NOMO-1 (cell line): Measurements from ENCODE around the gene HSPA1B.
"Not testable (repeated sequence)": the region's sequence is repeated elsewhere in the genome, so short reads cannot be mapped to it uniquely, and the experiment has no call there.

Experiments
- DNase-seq, 2 experiments: peaks; one replicate each; lab custom pipeline; 2025; ENCODE audit not compliant: unreplicated experiment in 2 of 2; lab: John Stamatoyannopoulos, UW

HSPA1B gene

GRCh38 chr6:31851980-31852718 lies 24.6 kb downstream of the HSPA1B start:
- not testable (repeated sequence) for DNase-seq

- not testable (repeated sequence) for DNase-seq
Observed at GRCh38 chr6:31857774-31858173, 30.2 kb downstream of the HSPA1B start.

GRCh38 chr6:31858707-31859106 lies 31.2 kb downstream of the HSPA1B start:
- no peak for DNase-seq

GRCh38 chr6:31859923-31860322 lies 32.4 kb downstream of the HSPA1B start:
- no peak for DNase-seq

- no peak for DNase-seq
Observed at GRCh38 chr6:31860349-31860748, 32.8 kb downstream of the HSPA1B start.

DNA sequence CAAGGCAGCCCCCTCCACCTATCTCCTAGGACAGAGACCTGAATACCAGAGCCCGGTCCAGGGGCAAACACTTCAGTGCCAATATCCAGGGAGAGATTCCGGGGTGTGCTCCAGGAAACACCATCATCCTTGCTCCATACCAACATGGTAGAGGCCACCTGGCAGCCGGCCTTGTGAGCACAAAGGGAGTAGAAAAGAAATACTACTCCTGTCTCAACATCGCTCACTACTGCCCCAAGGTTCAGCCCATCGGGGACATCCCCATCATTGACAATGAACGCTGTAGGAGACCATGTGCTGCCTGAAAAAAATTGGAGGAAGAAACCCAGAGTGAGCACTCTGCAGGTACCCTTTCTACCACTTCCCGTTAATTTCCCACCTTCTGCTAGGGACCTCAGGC lies 33.6 kb downstream of the HSPA1B start:
- DNase-seq = no peak

DNA sequence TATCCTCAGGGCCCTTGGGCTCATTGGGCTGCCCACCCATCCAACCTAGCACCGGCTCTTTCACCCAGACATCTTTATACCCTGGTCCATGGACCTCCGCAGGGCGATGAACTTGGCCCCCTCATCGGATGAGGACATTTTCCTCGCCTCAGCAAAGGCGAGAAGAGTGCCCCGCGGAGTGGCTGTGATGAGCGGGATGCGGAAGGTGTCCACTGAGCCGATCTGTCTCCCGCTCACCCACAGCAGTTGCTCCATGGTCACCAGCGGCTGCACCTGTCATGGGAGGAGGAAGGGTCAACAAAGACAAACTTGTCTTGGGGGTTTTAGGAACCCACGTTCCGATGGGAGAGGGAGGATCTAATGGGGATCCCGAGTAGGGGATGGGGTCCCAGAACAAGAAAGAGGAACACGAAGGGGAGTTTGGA lies 34.4 kb downstream of the HSPA1B start:
- no peak for DNase-seq

DNA sequence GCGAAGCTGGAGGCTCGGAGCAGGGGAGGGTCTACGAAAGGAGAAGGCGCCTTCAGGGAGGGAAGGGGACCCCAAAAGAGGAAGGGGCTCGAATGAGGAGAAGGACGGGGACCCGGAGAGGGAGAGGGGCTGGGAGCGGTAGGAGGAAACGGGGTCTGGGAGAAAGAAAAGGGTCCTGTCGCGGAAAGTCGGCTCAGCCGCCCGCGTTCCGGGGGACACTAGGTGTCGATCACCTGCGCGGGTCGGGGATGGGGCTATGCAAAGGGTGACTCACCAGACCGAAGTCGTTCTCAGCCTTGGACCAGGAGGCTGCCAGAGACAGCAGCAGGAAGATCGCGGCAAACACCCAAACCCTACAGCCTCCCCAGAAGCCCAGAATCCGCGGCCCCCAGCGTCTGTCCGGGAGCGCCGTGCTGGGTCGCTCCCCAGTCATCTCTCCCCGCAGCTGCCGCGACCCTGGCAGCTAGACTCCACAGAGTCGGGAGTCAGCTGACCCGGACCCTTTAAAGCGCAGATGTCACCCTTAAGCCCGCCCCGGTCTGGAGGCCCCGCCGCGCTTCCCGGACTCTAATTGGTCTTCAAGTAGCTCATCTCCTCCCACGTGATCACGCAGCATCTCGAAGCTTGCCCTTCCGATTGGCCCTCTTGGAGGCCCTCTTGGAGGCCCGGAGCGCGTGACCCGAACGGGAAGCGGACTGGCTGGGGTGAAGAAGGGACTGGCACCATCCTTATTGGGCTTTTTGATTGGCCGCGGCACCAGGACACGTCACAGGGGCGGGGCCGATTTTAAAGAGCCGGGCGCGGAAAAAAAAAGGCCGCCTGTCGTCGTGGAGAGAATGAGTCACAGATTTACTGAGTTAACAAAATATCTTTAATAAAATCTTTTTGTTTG lies 35.1 kb downstream of the HSPA1B start, which contains the start of gene NEU1:
TSS of gene NEU1 (minus strand) at position 478 of the 892 bp plus-strand sequence. CDS start at position 433, 45 bp downstream.
- DNase-seq = peak; percentile 99 to 100

DNA sequence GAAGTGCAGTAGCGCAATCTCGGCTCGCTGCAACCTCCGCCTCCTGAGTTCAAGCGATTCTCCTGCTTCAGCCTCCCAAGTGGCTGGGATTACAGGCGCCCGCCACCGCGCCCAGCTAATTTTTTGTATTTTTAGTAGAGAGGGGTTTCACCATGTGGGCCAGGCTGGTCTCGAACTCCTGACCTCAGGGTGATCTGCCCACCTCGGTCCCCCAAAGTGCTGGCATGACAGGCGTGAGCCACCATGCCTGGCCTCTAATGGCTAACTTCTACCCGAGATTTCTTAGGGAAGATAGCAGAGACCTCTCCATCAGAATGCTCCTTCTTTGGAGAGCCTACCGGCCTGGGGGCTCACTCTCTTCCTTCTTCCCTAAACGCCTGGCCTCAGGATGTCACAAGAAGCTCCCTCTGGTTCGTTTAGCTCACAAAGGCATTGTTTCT lies 36.6 kb downstream of the HSPA1B start:
- not testable (repeated sequence) for DNase-seq

GRCh38 chr6:31864818-31865204 lies 37.3 kb downstream of the HSPA1B start:
- no peak for DNase-seq

DNA sequence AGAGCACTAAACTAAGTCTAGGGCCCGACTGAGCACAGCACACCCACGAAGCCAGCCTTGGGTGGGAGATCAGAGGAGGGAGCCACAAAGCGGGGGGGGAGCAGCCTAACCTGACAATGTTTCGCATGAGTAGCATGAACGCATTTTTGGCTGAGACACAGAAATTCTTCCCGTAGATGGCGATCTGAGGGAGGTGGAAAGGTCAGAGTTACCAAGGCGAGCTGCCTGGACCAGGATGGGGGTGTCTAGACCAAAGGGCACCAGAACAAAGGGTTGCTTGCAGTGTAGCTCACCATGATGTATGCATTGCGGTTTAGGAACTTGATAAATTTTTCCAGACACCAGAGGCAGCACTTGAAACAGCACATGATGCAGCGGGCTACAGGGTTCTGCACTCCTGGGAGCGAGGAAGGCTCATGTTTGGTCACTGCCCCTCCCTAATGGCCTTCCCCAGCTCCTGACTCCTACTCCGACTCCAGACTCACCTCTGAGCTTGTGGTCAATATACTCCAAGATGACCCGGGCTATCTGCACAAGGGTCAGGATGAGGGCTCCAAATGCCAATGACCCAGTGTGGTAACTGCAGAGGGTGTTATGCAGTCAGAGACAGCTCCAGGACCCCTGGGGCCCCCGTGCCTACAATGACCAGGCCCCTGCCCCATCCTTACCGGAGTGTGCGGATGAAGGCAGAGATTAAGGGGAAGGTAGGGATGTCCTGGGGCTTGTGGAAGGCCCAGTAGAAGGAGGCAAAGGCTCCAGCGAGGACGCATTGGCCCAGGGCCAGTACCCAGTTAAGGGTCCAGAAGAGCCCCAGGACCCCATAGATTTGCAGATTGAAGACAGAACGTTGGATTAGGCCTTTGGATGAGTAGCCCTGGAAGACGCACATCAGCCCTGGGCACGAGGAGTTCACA lies 37.9 kb downstream of the HSPA1B start:
- DNase-seq = no peak

GRCh38 chr6:31868658-31868971 lies 41.1 kb downstream of the HSPA1B start:
- DNase-seq = not testable (repeated sequence)

DNA sequence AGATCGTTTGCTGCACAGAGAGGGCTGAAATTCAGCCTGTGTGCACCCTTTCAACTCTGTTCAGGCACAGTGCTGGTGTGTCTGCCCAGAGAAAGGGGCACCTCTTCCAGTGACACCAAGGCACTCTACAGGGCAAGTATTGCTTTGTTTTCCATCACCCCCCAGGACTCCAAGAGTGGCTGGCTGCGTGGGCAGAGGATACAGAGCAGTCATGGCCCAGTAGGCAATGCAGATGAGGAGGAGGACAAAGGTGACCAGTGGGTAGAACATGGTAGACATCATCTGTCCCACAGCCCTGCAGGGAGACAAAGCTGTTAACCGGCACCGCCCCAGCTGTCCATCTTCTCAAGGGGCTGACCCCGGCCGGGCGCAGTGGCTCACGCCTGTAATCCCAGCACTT lies 41.8 kb downstream of the HSPA1B start:
- no peak for DNase-seq

GRCh38 chr6:31870385-31870921 lies 42.9 kb downstream of the HSPA1B start:
- DNase-seq = no peak

GRCh38 chr6:31871046-31871659 lies 43.6 kb downstream of the HSPA1B start:
- DNase-seq = no peak

DNA sequence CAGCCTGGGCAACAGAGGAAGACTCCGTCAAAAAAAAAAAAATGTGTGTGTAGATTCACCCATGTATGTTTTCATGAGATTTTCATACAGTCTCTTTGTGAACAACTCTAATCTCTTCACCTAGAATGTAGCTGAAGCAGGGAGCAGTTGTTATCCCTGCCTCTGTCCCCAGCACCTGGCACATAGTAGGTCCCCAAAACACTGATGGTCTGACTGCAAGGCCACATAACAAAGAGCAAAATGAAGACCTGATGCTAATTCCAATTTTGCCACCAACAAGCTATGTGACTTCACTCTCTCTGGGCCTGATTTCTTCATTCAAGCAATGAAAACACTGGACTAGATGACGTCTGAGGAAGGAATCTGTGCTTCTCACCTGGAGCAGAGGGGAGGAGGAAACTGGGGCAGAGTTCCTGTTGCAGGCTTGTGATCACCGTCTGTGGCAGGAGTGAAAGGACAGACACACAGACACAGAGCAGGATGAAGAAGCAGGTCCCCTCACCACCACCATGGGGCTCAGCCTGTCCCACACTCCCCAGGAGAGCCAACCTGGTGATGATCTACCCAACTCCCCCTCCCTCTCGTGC lies 46.6 kb downstream of the HSPA1B start:
- DNase-seq = no peak

GRCh38 chr6:31874836-31875572 lies 47.5 kb downstream of the HSPA1B start:
- no peak for DNase-seq

GRCh38 chr6:31875877-31876276 lies 48.3 kb downstream of the HSPA1B start:
- DNase-seq = no peak

- no peak for DNase-seq
Observed at GRCh38 chr6:31876357-31876756, 48.8 kb downstream of the HSPA1B start.
